SKM-1 treated with dmso at 0.1 percent for 144 hours (cell line): ENCODE measurements around the gene LGI4.
"Not testable (repeated sequence)": the region's sequence is repeated elsewhere in the genome, so short reads cannot be mapped to it uniquely, and the experiment has no call there.

Source experiments
- DNase-seq: peaks from one replicate; lab custom pipeline; 2025; ENCODE audit not compliant: unreplicated experiment; lab: John Stamatoyannopoulos, UW

The LGI4 gene

GRCh38 chr19:35107545-35107944, 27.3 kb downstream of the LGI4 start:
- DNase-seq, result no peak

- no peak for DNase-seq
Observed at GRCh38 chr19:35106898-35107541, 27.8 kb downstream of the LGI4 start.

- DNase-seq, result no peak
Observed at GRCh38 chr19:35106291-35106583, 28.6 kb downstream of the LGI4 start.

- no peak for DNase-seq
Observed at GRCh38 chr19:35105411-35106290, 29.2 kb downstream of the LGI4 start.

- no peak for DNase-seq
Observed at GRCh38 chr19:35105047-35105410, 29.8 kb downstream of the LGI4 start.

- no peak for DNase-seq
Observed at GRCh38 chr19:35104361-35104760, 30.5 kb downstream of the LGI4 start.

GRCh38 chr19:35103614-35104013, 31.2 kb downstream of the LGI4 start:
- not testable (repeated sequence) for DNase-seq

GRCh38 chr19:35101949-35102348, 32.9 kb downstream of the LGI4 start:
- DNase-seq, result not testable (repeated sequence)

- DNase-seq, result no peak
Observed at GRCh38 chr19:35100588-35101533, 34.0 kb downstream of the LGI4 start.

- DNase-seq, result no peak
Observed at GRCh38 chr19:35099897-35100275, 35.0 kb downstream of the LGI4 start.

GRCh38 chr19:35099155-35099896, 35.5 kb downstream of the LGI4 start:
- no peak for DNase-seq

GRCh38 chr19:35098413-35099049, 36.3 kb downstream of the LGI4 start:
- no peak for DNase-seq

- no peak for DNase-seq
Observed at GRCh38 chr19:35095667-35096368, 39.0 kb downstream of the LGI4 start.

GRCh38 chr19:35094656-35095055, 40.2 kb downstream of the LGI4 start:
- DNase-seq, result no peak

- DNase-seq, result no peak
Observed at GRCh38 chr19:35093941-35094647, 40.8 kb downstream of the LGI4 start.

- DNase-seq, result no peak
Observed at GRCh38 chr19:35093430-35093829, 41.4 kb downstream of the LGI4 start.

- DNase-seq, result peak; percentile 31
Observed at GRCh38 chr19:35090506-35091214, 44.2 kb downstream of the LGI4 start.

GRCh38 chr19:35090160-35090505, 44.7 kb downstream of the LGI4 start:
- no peak for DNase-seq

- no peak for DNase-seq
Observed at GRCh38 chr19:35089554-35089953, 45.3 kb downstream of the LGI4 start.
